Lower leg skin (tissue), 4 donors: ENCODE measurements around the gene RNF144A. TPM values are rescaled to one million over a fixed set of nuclear protein-coding genes. Genes with fewer than 3 reads are reported as not detected.

Experiments
- DNase-seq, 2 donors: peaks; one replicate each; pipeline ENCODE4 v3.0.0-alpha.2; 2019; ENCODE audit warnings: low spot score in 2 of 2
- H3K4me3 ChIP-seq: fragments of 200-600 bp; sonication (generic); 2 replicates; pipeline ENCODE4 v1.5.1; 2017; ENCODE audit warnings: mild to moderate bottlenecking, low read depth; ENCODE audit not compliant: poor library complexity, severe bottlenecking
- POLR2A ChIP-seq, 2 donors: fragments of 450-650 bp; IDR thresholded peaks; one replicate each; pipeline ENCODE4 v1.6.1; 2016 to 2017; ENCODE audit warnings: antibody characterized with exemption in 2 of 2, mild to moderate bottlenecking in 1 of 2, moderate library complexity in 1 of 2
- WGBS, 2 donors: methylation state at CpG; one replicate each; pipeline ENCODE4 v1.1.5; 2018; 5-methylcytosine and 5-hydroxymethylcytosine counted together
- intact Hi-C: fragments of 100-400 bp; cut with DNase I; formaldehyde crosslinking; loops from one replicate; pipeline ENCODE4 v1.15.0; 2023; ENCODE audit warnings: low total_unique reads
- total RNA-seq, 4 donors: library from RNA; depleted of rRNA; stranded (reverse); fragments of >200 nt; gene quantifications; one replicate each; pipeline ENCODE4 v1.1.0, GENCODE V29; 2016
- TF ChIP-seq, protein P1 (sequence below), 3 donors: fragments of 450-650 bp; IDR thresholded peaks; one replicate each; pipeline ENCODE4 v1.5.1; 2016; ENCODE audit warnings: antibody characterized with exemption in 3 of 3, mild to moderate bottlenecking in 3 of 3, moderate library complexity in 2 of 3

Gene RNF144A
- total RNA-seq, 4 donors from 2014 or later = 5.2 to 10.9 (median 7.6) TPM

DNA sequence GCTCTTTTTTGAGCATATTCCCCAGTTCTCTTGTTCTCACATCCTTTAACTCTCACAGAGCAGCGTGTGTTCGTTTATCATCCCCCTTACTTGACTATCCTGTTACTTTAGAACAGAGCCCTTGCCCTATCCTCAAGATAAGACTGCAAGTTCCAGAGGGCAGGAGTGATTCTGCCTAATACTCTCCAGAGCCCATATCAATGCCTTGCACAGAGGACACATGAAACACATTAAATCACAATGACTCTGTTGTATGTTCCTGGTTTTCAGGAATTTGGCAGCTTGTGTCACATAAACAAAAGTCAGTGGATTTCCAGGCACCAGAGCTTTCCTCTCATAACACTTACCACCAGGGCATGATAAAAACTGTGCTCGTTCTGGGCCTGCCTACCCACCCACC is 156.7 kb downstream of the RNF144A start:
- TF ChIP-seq POLR2A (IDR thresholded peaks at IDR 0.05) = no peak
- TF ChIP-seq, protein P1, sequence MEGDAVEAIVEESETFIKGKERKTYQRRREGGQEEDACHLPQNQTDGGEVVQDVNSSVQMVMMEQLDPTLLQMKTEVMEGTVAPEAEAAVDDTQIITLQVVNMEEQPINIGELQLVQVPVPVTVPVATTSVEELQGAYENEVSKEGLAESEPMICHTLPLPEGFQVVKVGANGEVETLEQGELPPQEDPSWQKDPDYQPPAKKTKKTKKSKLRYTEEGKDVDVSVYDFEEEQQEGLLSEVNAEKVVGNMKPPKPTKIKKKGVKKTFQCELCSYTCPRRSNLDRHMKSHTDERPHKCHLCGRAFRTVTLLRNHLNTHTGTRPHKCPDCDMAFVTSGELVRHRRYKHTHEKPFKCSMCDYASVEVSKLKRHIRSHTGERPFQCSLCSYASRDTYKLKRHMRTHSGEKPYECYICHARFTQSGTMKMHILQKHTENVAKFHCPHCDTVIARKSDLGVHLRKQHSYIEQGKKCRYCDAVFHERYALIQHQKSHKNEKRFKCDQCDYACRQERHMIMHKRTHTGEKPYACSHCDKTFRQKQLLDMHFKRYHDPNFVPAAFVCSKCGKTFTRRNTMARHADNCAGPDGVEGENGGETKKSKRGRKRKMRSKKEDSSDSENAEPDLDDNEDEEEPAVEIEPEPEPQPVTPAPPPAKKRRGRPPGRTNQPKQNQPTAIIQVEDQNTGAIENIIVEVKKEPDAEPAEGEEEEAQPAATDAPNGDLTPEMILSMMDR (IDR thresholded peaks at IDR 0.05) = no peak
- DNase-seq = no peak
- H3K4me3 ChIP-seq = no peak overlapping the region
- intact Hi-C loops = no loop called here
- WGBS, 2 donors = 56 to 71% methylated on average over 3 of the region's 3 CpGs

DNA sequence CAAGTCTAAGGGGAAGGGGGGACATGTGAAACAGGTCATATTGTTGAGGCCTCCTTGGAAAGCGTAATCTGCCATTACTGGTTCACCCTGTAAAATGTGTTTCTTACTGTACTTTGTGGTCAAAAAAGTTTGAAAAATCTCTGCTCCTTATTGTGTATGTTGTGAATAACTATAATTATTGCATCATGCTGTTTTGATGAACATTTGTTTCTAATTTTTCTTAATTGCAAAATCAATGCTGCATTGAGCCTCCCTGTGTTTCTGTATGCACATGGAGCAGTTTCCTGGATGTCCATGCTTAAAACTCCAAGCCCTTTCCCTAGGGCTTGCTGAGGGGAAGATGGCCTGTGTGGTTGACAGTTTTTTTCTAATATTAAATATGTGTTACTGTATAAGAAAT is 158.6 kb downstream of the RNF144A start:
- intact Hi-C loops = no loop called here
- H3K4me3 ChIP-seq = no peak overlapping the region
- no peak for TF ChIP-seq POLR2A (IDR thresholded peaks at IDR 0.05)
- TF ChIP-seq, protein P1 (IDR thresholded peaks at IDR 0.05) = no peak
- 100% methylated on average over 1 of the region's 1 CpG for WGBS, 2 donors
- DNase-seq = no peak

DNA sequence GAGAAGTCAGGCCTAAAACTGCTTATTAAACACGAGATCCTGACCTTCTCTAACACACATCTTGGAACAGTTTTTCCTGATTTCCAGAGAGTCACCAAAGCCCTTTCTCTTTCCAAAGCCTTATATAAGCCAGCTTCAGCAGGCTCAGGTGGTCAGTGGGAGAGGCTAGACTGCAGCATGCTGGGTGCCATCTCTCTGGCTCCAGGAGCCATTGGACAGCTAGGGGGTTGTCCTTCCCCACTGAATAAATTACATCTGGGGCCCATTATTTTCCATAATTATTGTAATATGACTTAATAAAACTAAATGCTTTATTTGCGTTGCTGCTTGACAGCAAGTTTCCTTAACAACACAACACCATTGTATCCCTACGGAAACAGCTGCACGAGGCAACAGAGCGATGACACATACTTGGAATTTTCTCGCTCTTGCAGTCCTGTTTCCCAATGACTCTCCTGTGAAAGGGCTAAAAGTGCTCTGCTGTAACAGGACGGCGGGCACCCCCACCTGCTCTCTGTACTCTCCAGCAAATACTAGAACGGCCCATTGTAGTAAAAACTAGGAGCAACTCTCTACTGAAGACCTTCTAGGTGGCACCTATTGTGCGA is 160.6 kb downstream of the RNF144A start:
- H3K4me3 ChIP-seq = no peak overlapping the region
- WGBS, 2 donors = 50 to 58% methylated on average over 10 of the region's 10 CpGs
- intact Hi-C loops = no loop called here
- TF ChIP-seq, protein P1 (IDR thresholded peaks at IDR 0.05) = no peak
- no peak for TF ChIP-seq POLR2A (IDR thresholded peaks at IDR 0.05)
- no peak for DNase-seq

DNA sequence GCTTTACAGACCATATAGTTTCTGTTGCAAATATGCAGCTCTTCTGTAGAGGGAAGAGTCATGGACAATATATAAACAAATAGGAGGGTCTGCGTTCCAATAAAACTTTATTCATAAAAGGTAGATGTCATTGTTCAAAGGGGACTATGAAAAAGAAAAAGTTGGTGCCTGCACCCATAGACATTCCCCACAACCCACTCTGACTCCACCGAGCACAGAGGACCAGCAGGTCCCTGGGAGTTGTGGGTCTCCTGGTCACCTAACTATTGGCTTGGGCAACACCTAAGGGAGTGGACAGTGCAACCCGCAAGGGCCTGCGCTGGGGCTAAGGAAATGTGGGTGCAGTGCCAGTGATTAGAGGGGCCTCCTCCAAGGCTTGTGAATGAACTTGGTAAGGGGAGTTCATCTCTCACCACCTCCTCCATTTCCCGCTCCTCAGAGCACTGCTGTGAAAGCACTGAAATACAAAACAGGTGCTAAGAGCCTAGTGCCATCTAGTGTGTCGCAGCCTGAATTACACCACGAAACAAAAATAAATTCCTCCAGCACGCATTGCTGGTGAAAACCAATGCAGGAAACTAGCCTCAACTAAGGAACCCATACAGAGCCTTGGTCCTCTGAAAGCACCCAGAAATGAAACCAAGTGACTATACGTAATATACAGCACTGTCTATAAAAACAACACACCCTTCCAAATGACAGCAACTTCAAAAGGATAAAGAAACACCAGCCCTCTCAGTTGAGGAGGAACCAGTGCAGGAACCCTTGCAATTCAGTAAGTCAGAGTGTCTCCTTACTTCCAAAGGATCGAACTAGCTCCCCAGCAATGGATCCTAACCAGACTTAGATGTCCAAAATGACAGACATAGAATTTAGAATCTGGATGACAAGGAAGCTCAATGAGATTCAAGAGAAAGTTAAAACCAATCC is 166.6 kb downstream of the RNF144A start:
- no peak overlapping the region for H3K4me3 ChIP-seq
- 73 to 75% methylated on average over 10 of the region's 10 CpGs for WGBS, 2 donors
- no peak for TF ChIP-seq POLR2A (IDR thresholded peaks at IDR 0.05)
- TF ChIP-seq, protein P1 (IDR thresholded peaks at IDR 0.05) = no peak
- DNase-seq = no peak
- intact Hi-C loops = no loop called here

DNA sequence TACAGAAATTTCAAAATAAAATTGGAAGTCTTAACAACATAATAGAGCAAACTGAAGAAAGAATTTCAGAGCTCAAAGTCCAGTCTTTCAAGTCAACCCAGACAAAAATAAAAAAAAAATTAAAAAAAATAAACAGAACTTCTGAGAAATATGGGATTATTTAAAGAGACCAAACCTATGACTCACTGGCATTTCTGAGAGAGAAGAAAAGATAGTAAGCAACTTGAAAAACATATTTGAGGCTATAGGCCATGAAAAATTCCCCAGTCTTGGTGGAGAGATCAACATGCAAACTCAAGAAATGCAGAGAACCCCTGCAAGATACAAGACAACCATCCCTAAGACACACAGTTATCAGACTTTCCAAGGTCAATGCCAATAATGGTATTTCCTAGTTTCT is 167.4 kb downstream of the RNF144A start:
- intact Hi-C loops = no loop called here
- DNase-seq = no peak
- no peak overlapping the region for H3K4me3 ChIP-seq
- TF ChIP-seq POLR2A (IDR thresholded peaks at IDR 0.05) = no peak
- TF ChIP-seq, protein P1 (IDR thresholded peaks at IDR 0.05) = no peak
